GM12878 (cell line): Measurements from ENCODE around the gene NCF4. TPM values are rescaled to one million over a fixed set of nuclear protein-coding genes. Genes with fewer than 3 reads are reported as not detected.

ENCODE experiments used
- ATF7 ChIP-seq: fragments of 450-650 bp; IDR thresholded peaks from 2 replicates; pipeline ENCODE4 v1.6.1; 2016; ENCODE audit warnings: low read depth, mild to moderate bottlenecking
- ELK1 ChIP-seq: IDR thresholded peaks from 2 replicates; pipeline ENCODE4 v1.6.1; 2012; ENCODE audit warnings: low read depth, low read length, improper control_type of control experiment
- EP300 ChIP-seq, 2 experiments: fragments of 150-350 bp in 1 of 2; IDR thresholded peaks; 2 replicates each; pipeline ENCODE4 v1.6.1; 2011 to 2012; ENCODE audit warnings: low read depth in 2 of 2, low read length in 2 of 2, borderline replicate concordance in 1 of 2, improper control_type of control experiment in 1 of 2, inconsistent platforms in 1 of 2; ENCODE audit not compliant: control insufficient read depth in 1 of 2
- EZH2 ChIP-seq: IDR thresholded peaks from 2 replicates; pipeline ENCODE4 v1.6.1; 2012; ENCODE audit warnings: low read depth, mild to moderate bottlenecking, control low read depth, inconsistent platforms, low read length, borderline replicate concordance; ENCODE audit not compliant: control insufficient read depth
- FOXM1 ChIP-seq: IDR thresholded peaks from 2 replicates; pipeline ENCODE4 v1.6.1; 2012; ENCODE audit warnings: low read depth, mild to moderate bottlenecking, inconsistent platforms, low read length, moderate library complexity
- IKZF1 ChIP-seq: fragments of 450-650 bp; conservative IDR thresholded peaks from 2 replicates; pipeline ENCODE4 v1.6.1; 2017; ENCODE audit warnings: antibody characterized with exemption, mild to moderate bottlenecking
- RB1 ChIP-seq: fragments of 450-650 bp; formaldehyde crosslinking; IDR thresholded peaks from 2 replicates; pipeline ENCODE4 v1.6.1; 2017; ENCODE audit warnings: mild to moderate bottlenecking, borderline replicate concordance
- SKIL ChIP-seq: fragments of 450-650 bp; IDR thresholded peaks from 2 replicates; pipeline ENCODE4 v1.6.1; 2017; ENCODE audit warnings: mild to moderate bottlenecking, low read depth, inconsistent platforms; ENCODE audit not compliant: poor library complexity, severe bottlenecking
- SREBF2 ChIP-seq: IDR thresholded peaks from 2 replicates; pipeline ENCODE4 v1.6.1; 2012; ENCODE audit warnings: mild to moderate bottlenecking, low read length
- polyA plus RNA-seq, 11 experiments: library from polyadenylated mRNA; depleted of rRNA in 4 of 11; unstranded in 6 of 11; stranded (reverse) in 5 of 11; fragments of >200 nt; fragmentation: Nextera tagmentation in 4 of 11; fragmentation: Illumina TruSeq in 1 of 11; extraction: Ambion mirVana in 4 of 11; extraction: Trizol in 1 of 11; gene quantifications; 1 replicate in 1 of 11; 2 replicates in 10 of 11; pipeline versions ENCODE4 v1.2.1 to v1.2.3, GENCODE V29; 2011 to 2016; ENCODE audit warnings: inconsistent platforms in 2 of 11, missing spikeins in 2 of 11, low read depth in 1 of 11
- total RNA-seq, 4 experiments: library from RNA; depleted of rRNA in 3 of 4; stranded (reverse); fragments of >200 nt in 3 of 4; fragmentation: Illumina TruSeq in 1 of 4; extraction: Trizol in 1 of 4; gene quantifications; 2 replicates each; pipeline versions ENCODE4 v1.2.1 to v1.2.3, GENCODE V29; 2013 to 2021

Gene NCF4
- total and polyA plus RNA-seq, 10 of the 15 experiments (the other 5 are each of a cell fraction or from before 2014, with no cell fraction given), result 22.9 to 136 (median 72.5) TPM

GRCh38 chr22:36862251-36863242 lies 1.7 kb downstream of the NCF4 start (continued):
- TF ChIP-seq EZH2 (no peak), ATF7 (peak; percentile 70), FOXM1 (no peak), EP300 (IDR thresholded peaks at IDR 0.05; ENCODE audit: borderline replicate concordance in 1 of 2, control insufficient read depth in 1 of 2, low read depth in 2 of 2, low read length in 2 of 2) (peak; percentile 64 to 66; a peak in 2 of 4 replicates), SKIL (peak; percentile 24), RB1 (no peak), IKZF1 (peak; percentile 93), ELK1 (peak; percentile 30; the same call in 1 of the 2 replicates), SREBF2 (no peak)
- TF ChIP-seq, all 136 proteins: peak for 51
